Measurements from ENCODE around the gene LMF1. TPM values are rescaled to one million over a fixed set of nuclear protein-coding genes. Genes with fewer than 3 reads are reported as not detected.
"Not testable (repeated sequence)": the region's sequence is repeated elsewhere in the genome, so short reads cannot be mapped to it uniquely, and the experiment has no call there.

Gene LMF1
- total RNA-seq, 1 experiment from 2014 or later, result 12.2 TPM

GRCh38 chr16:947922-948303 is 22.9 kb downstream of the LMF1 start:
- H3K4me1 ChIP-seq (ENCODE audit: low read length); H3K4me3 ChIP-seq (ENCODE audit: low read length); H3K9me3 ChIP-seq (ENCODE audit: low read length); H3K79me2 ChIP-seq (ENCODE audit: low read length); H3K36me3 ChIP-seq (ENCODE audit: insufficient read depth, low read length); H3K27ac ChIP-seq (ENCODE audit: low read length); DNase-seq; H3K27me3 ChIP-seq (ENCODE audit: low read length); H3K9ac ChIP-seq (ENCODE audit: low read length); H2AFZ ChIP-seq (ENCODE audit: low read length); H3K9me2 ChIP-seq (replicated peaks; ENCODE audit: insufficient read depth, low read length); H4K20me1 ChIP-seq (ENCODE audit: insufficient read depth, low read depth, low read length); H3K4me2 ChIP-seq (ENCODE audit: low read depth, low read length, poor library complexity, severe bottlenecking): not testable (repeated sequence)

GRCh38 chr16:947255-947921 is 23.4 kb downstream of the LMF1 start:
- no peak overlapping the region for H3K4me3 ChIP-seq (ENCODE audit: low read length)

GRCh38 chr16:946048-946395 is 24.8 kb downstream of the LMF1 start:
- Histone ChIP-seq H3K9me3 (ENCODE audit: low read length) (peaks cover 19% of the 10 kb centered on the region), H2AFZ (ENCODE audit: low read length) (no peak overlapping the region), H4K20me1 (ENCODE audit: insufficient read depth, low read depth, low read length) (no peaks in the 10 kb centered on the region), H3K4me2 (ENCODE audit: low read depth, low read length, poor library complexity, severe bottlenecking) (no peak overlapping the region), H3K4me3 (ENCODE audit: low read length) (no peak overlapping the region), H3K9me2 (replicated peaks; ENCODE audit: insufficient read depth, low read length) (no peaks in the 10 kb centered on the region), H3K9ac (ENCODE audit: low read length) (no peak overlapping the region), H3K4me1 (ENCODE audit: low read length) (no peaks in the 10 kb centered on the region), H3K27me3 (ENCODE audit: low read length) (no peaks in the 10 kb centered on the region), H3K36me3 (ENCODE audit: insufficient read depth, low read length) (peaks cover 4% of the 10 kb centered on the region; the same call in 1 of the 2 replicates), H3K79me2 (ENCODE audit: low read length) (no peaks in the 10 kb centered on the region), H3K27ac (ENCODE audit: low read length) (no peak overlapping the region)
- no peak for DNase-seq

More at GRCh38 chr16:947255-947921, 23.4 kb downstream of the LMF1 start:
- no peaks in the 10 kb centered on the region for H3K4me1 ChIP-seq (ENCODE audit: low read length)
- no peak overlapping the region for H3K27ac ChIP-seq (ENCODE audit: low read length)
- no peaks in the 10 kb centered on the region for H3K79me2 ChIP-seq (ENCODE audit: low read length)
- DNase-seq, result no peak
- H3K9me3 ChIP-seq (ENCODE audit: low read length), result peaks cover 9% of the 10 kb centered on the region; the same call in 1 of the 2 replicates
- no peaks in the 10 kb centered on the region for H4K20me1 ChIP-seq (ENCODE audit: insufficient read depth, low read depth, low read length)
- no peak overlapping the region for H3K4me2 ChIP-seq (ENCODE audit: low read depth, low read length, poor library complexity, severe bottlenecking)
- H3K27me3 ChIP-seq (ENCODE audit: low read length), result no peaks in the 10 kb centered on the region
- peaks cover 4% of the 10 kb centered on the region; the same call in 1 of the 2 replicates for H3K36me3 ChIP-seq (ENCODE audit: insufficient read depth, low read length)
- H3K9me2 ChIP-seq (replicated peaks; ENCODE audit: insufficient read depth, low read length), result no peaks in the 10 kb centered on the region
- no peak overlapping the region for H2AFZ ChIP-seq (ENCODE audit: low read length)
- no peak overlapping the region for H3K9ac ChIP-seq (ENCODE audit: low read length)

GRCh38 chr16:945271-946047 is 25.3 kb downstream of the LMF1 start:
- peaks cover 4% of the 10 kb centered on the region; the same call in 1 of the 2 replicates for H3K36me3 ChIP-seq (ENCODE audit: insufficient read depth, low read length)
- H3K27ac ChIP-seq (ENCODE audit: low read length), result no peak overlapping the region
- peaks cover 21% of the 10 kb centered on the region for H3K9me3 ChIP-seq (ENCODE audit: low read length)
- H3K9ac ChIP-seq (ENCODE audit: low read length), result no peak overlapping the region
- no peaks in the 10 kb centered on the region for H3K27me3 ChIP-seq (ENCODE audit: low read length)
- H3K4me2 ChIP-seq (ENCODE audit: low read depth, low read length, poor library complexity, severe bottlenecking), result no peak overlapping the region
- no peak overlapping the region for H3K4me3 ChIP-seq (ENCODE audit: low read length)
- H3K79me2 ChIP-seq (ENCODE audit: low read length), result no peaks in the 10 kb centered on the region
- no peak for DNase-seq
- no peak overlapping the region for H2AFZ ChIP-seq (ENCODE audit: low read length)
- no peaks in the 10 kb centered on the region for H3K9me2 ChIP-seq (replicated peaks; ENCODE audit: insufficient read depth, low read length)
- H3K4me1 ChIP-seq (ENCODE audit: low read length), result no peaks in the 10 kb centered on the region
- no peaks in the 10 kb centered on the region for H4K20me1 ChIP-seq (ENCODE audit: insufficient read depth, low read depth, low read length)

GRCh38 chr16:943971-944370 is 26.8 kb downstream of the LMF1 start:
- Histone ChIP-seq H3K4me1 (ENCODE audit: low read length) (no peaks in the 10 kb centered on the region), H3K4me3 (ENCODE audit: low read length) (no peak overlapping the region), H3K27me3 (ENCODE audit: low read length) (no peaks in the 10 kb centered on the region), H3K9ac (ENCODE audit: low read length) (no peak overlapping the region), H3K36me3 (ENCODE audit: insufficient read depth, low read length) (peaks cover 4% of the 10 kb centered on the region; the same call in 1 of the 2 replicates), H3K9me3 (ENCODE audit: low read length) (peaks cover 21% of the 10 kb centered on the region), H3K79me2 (ENCODE audit: low read length) (no peaks in the 10 kb centered on the region), H2AFZ (ENCODE audit: low read length) (no peak overlapping the region), H3K4me2 (ENCODE audit: low read depth, low read length, poor library complexity, severe bottlenecking) (no peak overlapping the region), H3K9me2 (replicated peaks; ENCODE audit: insufficient read depth, low read length) (no peaks in the 10 kb centered on the region), H4K20me1 (ENCODE audit: insufficient read depth, low read depth, low read length) (no peaks in the 10 kb centered on the region), H3K27ac (ENCODE audit: low read length) (no peak overlapping the region)
- no peak for DNase-seq

- Histone ChIP-seq H3K36me3 (ENCODE audit: insufficient read depth, low read length) (peaks cover 4% of the 10 kb centered on the region; the same call in 1 of the 2 replicates), H3K27ac (ENCODE audit: low read length) (no peak overlapping the region), H3K4me3 (ENCODE audit: low read length) (no peak overlapping the region), H3K9ac (ENCODE audit: low read length) (no peak overlapping the region), H3K4me1 (ENCODE audit: low read length) (no peaks in the 10 kb centered on the region), H3K27me3 (ENCODE audit: low read length) (no peaks in the 10 kb centered on the region), H4K20me1 (ENCODE audit: insufficient read depth, low read depth, low read length) (no peaks in the 10 kb centered on the region), H2AFZ (ENCODE audit: low read length) (no peak overlapping the region), H3K4me2 (ENCODE audit: low read depth, low read length, poor library complexity, severe bottlenecking) (no peak overlapping the region), H3K9me3 (ENCODE audit: low read length) (peaks cover 21% of the 10 kb centered on the region), H3K79me2 (ENCODE audit: low read length) (no peaks in the 10 kb centered on the region), H3K9me2 (replicated peaks; ENCODE audit: insufficient read depth, low read length) (no peaks in the 10 kb centered on the region)
- DNase-seq, result no peak
Measured at GRCh38 chr16:942436-943060, 28.2 kb downstream of the LMF1 start.

GRCh38 chr16:939941-940340 is 30.8 kb downstream of the LMF1 start:
- no peak overlapping the region for H3K4me3 ChIP-seq (ENCODE audit: low read length)
- no peak overlapping the region for H3K9ac ChIP-seq (ENCODE audit: low read length)
- H3K27ac ChIP-seq (ENCODE audit: low read length), result no peak overlapping the region
- no peaks in the 10 kb centered on the region for H3K27me3 ChIP-seq (ENCODE audit: low read length)
- H3K4me1 ChIP-seq (ENCODE audit: low read length), result no peaks in the 10 kb centered on the region
- peaks cover 17% of the 10 kb centered on the region for H3K9me3 ChIP-seq (ENCODE audit: low read length)
- DNase-seq, result no peak
- no peaks in the 10 kb centered on the region for H3K36me3 ChIP-seq (ENCODE audit: insufficient read depth, low read length)
- no peaks in the 10 kb centered on the region for H3K9me2 ChIP-seq (replicated peaks; ENCODE audit: insufficient read depth, low read length)
- H4K20me1 ChIP-seq (ENCODE audit: insufficient read depth, low read depth, low read length), result no peaks in the 10 kb centered on the region
- no peak overlapping the region for H2AFZ ChIP-seq (ENCODE audit: low read length)
- H3K79me2 ChIP-seq (ENCODE audit: low read length), result no peaks in the 10 kb centered on the region
- no peak overlapping the region for H3K4me2 ChIP-seq (ENCODE audit: low read depth, low read length, poor library complexity, severe bottlenecking)

GRCh38 chr16:939311-939710 is 31.5 kb downstream of the LMF1 start:
- H3K4me3 ChIP-seq (ENCODE audit: low read length), result no peak overlapping the region
- no peaks in the 10 kb centered on the region for H3K4me1 ChIP-seq (ENCODE audit: low read length)

More at GRCh38 chr16:939311-939710, 31.5 kb downstream of the LMF1 start:
- no peak overlapping the region for H3K9ac ChIP-seq (ENCODE audit: low read length)
- H3K27ac ChIP-seq (ENCODE audit: low read length), result no peak overlapping the region
- no peaks in the 10 kb centered on the region for H4K20me1 ChIP-seq (ENCODE audit: insufficient read depth, low read depth, low read length)
- peaks cover 17% of the 10 kb centered on the region for H3K9me3 ChIP-seq (ENCODE audit: low read length)
- H3K36me3 ChIP-seq (ENCODE audit: insufficient read depth, low read length), result no peaks in the 10 kb centered on the region
- H3K27me3 ChIP-seq (ENCODE audit: low read length), result no peaks in the 10 kb centered on the region
- DNase-seq, result no peak
- no peak overlapping the region for H2AFZ ChIP-seq (ENCODE audit: low read length)
- H3K9me2 ChIP-seq (replicated peaks; ENCODE audit: insufficient read depth, low read length), result no peaks in the 10 kb centered on the region
- H3K79me2 ChIP-seq (ENCODE audit: low read length), result no peaks in the 10 kb centered on the region
- H3K4me2 ChIP-seq (ENCODE audit: low read depth, low read length, poor library complexity, severe bottlenecking), result no peak overlapping the region
